Measurements from ENCODE around the gene EFCAB11.

- TF ChIP-seq REST (IDR thresholded peaks at IDR 0.05; ENCODE audit: unreplicated experiment): no peak
- TF ChIP-seq CTCF (conservative IDR thresholded peaks at IDR 0.05; ENCODE audit: low read depth in 2 of 2): no peak
- no peak for TF ChIP-seq ZNF331 (CRISPR knock-in tag; IDR thresholded peaks at IDR 0.05; ENCODE audit: low read depth)
- no peak for TF ChIP-seq EZH2 (IDR thresholded peaks at IDR 0.05; ENCODE audit: low read depth, unreplicated experiment)
- no peak for TF ChIP-seq STAT1 (IDR thresholded peaks at IDR 0.05; ENCODE audit: unreplicated experiment)
- TF ChIP-seq ETS1 (IDR thresholded peaks at IDR 0.05): no peak
- TF ChIP-seq POLR2AphosphoS5 (IDR thresholded peaks at IDR 0.05; ENCODE audit: low read depth): no peak
- no peak for TF ChIP-seq CREB1 (CRISPR knock-in tag; IDR thresholded peaks at IDR 0.05; ENCODE audit: low read depth)
- TF ChIP-seq JUNB (IDR thresholded peaks at IDR 0.05; ENCODE audit: unreplicated experiment): no peak
- TF ChIP-seq EZH2phosphoT487 (IDR thresholded peaks at IDR 0.05; ENCODE audit: unreplicated experiment): no peak
- no peak for TF ChIP-seq ZNF114 (CRISPR knock-in tag; IDR thresholded peaks at IDR 0.05)
- no peak for TF ChIP-seq NANOG (IDR thresholded peaks at IDR 0.05; ENCODE audit: borderline replicate concordance)
- TF ChIP-seq ZNF462 (CRISPR knock-in tag; IDR thresholded peaks at IDR 0.05): no peak
Observed at GRCh38 chr14:89807151-89807550, 147.4 kb downstream of the EFCAB11 start.

All from GM23338 (cell line).